WTC11 (cell line): ENCODE results near the gene HMMR. TPM values are rescaled to one million over a fixed set of nuclear protein-coding genes. Genes with fewer than 3 reads are reported as not detected.

Source experiments
- ATAC-seq: fragments of 200-7000 bp; cut with Tn5 transposase; 2 replicates; pipeline ENCODE4 v1.10.0; 2021; ENCODE audit warnings: mild to moderate bottlenecking, moderate library complexity
- CTCF ChIA-PET: fragments of 300-600 bp; sonication (Branson Sonifier 250); formaldehyde crosslinking; loops from one replicate; lab custom pipeline; 2021; ENCODE audit warnings: antibody characterized with exemption; lab: Charles Lee
- POLR2A ChIA-PET: fragments of 350-600 bp; sonication (Branson Sonifier 250); formaldehyde crosslinking; loops from one replicate; lab custom pipeline; 2021; ENCODE audit warnings: antibody characterized with exemption; lab: Charles Lee
- DNase-seq: peaks from one replicate; pipeline ENCODE4 v3.0.0; 2021; ENCODE audit warnings: low spot score
- H3K27ac Mint-ChIP-seq: 2 replicates; pipeline ENCODE4 v1.8.0; 2021; ENCODE audit warnings: mixed read lengths
- H3K27me3 Mint-ChIP-seq: 2 replicates; pipeline ENCODE4 v1.8.0; 2021; ENCODE audit warnings: low read depth, mild to moderate bottlenecking, moderate library complexity, mixed read lengths
- H3K36me3 Mint-ChIP-seq: 2 replicates; pipeline ENCODE4 v1.8.0; 2021; ENCODE audit warnings: mixed read lengths
- H3K4me1 Mint-ChIP-seq: 2 replicates; pipeline ENCODE4 v1.8.0; 2022; ENCODE audit warnings: mixed read lengths
- H3K4me3 Mint-ChIP-seq: 2 replicates; pipeline ENCODE4 v1.8.0; 2021; ENCODE audit warnings: mild to moderate bottlenecking, moderate library complexity, mixed read lengths
- H3K9me3 Mint-ChIP-seq: 2 replicates; pipeline ENCODE4 v1.8.0; 2021; ENCODE audit warnings: mixed read lengths
- EMX1 ChIP-seq: fragments of 250-450 bp; sonication (Bioruptor Pico); IDR thresholded peaks from 2 replicates; pipeline ENCODE4 v1.8.0; 2021; ENCODE audit warnings: mild to moderate bottlenecking
- ESRRA ChIP-seq: sonication (generic); formaldehyde crosslinking; IDR thresholded peaks from 2 replicates; pipeline ENCODE4 v1.8.1; 2022; ENCODE audit warnings: mild to moderate bottlenecking, missing genetic modification reagents, borderline replicate concordance
- FOXP1 ChIP-seq: sonication (generic); formaldehyde crosslinking; IDR thresholded peaks from 2 replicates; pipeline ENCODE4 v1.8.0; 2022; ENCODE audit warnings: missing genetic modification reagents, mild to moderate bottlenecking, moderate library complexity, borderline replicate concordance
- GRHL2 ChIP-seq: fragments of 250-450 bp; sonication (Bioruptor Pico); IDR thresholded peaks from 2 replicates; pipeline ENCODE4 v1.8.0; 2022; ENCODE audit warnings: mild to moderate bottlenecking, moderate library complexity; ENCODE audit not compliant: insufficient replicate concordance, severe bottlenecking
- GTF2I ChIP-seq: fragments of 250-450 bp; sonication (Bioruptor Pico); conservative IDR thresholded peaks from 2 replicates; pipeline ENCODE4 v1.4.0; 2021; ENCODE audit warnings: mild to moderate bottlenecking
- HMGA2 ChIP-seq: fragments of 250-450 bp; sonication (Bioruptor Pico); IDR thresholded peaks from 2 replicates; pipeline ENCODE4 v1.4.0; 2021; ENCODE audit warnings: mild to moderate bottlenecking, moderate library complexity
- JUN ChIP-seq: sonication (generic); formaldehyde crosslinking; IDR thresholded peaks from 2 replicates; pipeline ENCODE4 v1.8.0; 2023; ENCODE audit warnings: mild to moderate bottlenecking, missing genetic modification reagents
- NFATC4 ChIP-seq: fragments of 250-450 bp; sonication (Bioruptor Pico); IDR thresholded peaks from 2 replicates; pipeline ENCODE4 v1.9.0; 2021; ENCODE audit warnings: mild to moderate bottlenecking
- NFE2L1 ChIP-seq: sonication (generic); formaldehyde crosslinking; IDR thresholded peaks from 2 replicates; pipeline ENCODE4 v1.8.1; 2023; ENCODE audit warnings: missing genetic modification reagents
- OVOL2 ChIP-seq: fragments of 250-450 bp; sonication (Bioruptor Pico); IDR thresholded peaks from 2 replicates; pipeline ENCODE4 v1.9.0; 2021; ENCODE audit warnings: mild to moderate bottlenecking, borderline replicate concordance
- PRRX2 ChIP-seq: fragments of 250-450 bp; sonication (Bioruptor Pico); IDR thresholded peaks from 2 replicates; pipeline ENCODE4 v1.8.0; 2021; ENCODE audit warnings: mild to moderate bottlenecking
- SMAD3 ChIP-seq: sonication (generic); formaldehyde crosslinking; IDR thresholded peaks from 2 replicates; pipeline ENCODE4 v1.8.0; 2022; ENCODE audit warnings: missing genetic modification reagents, mild to moderate bottlenecking, borderline replicate concordance
- ZNF416 ChIP-seq: fragments of 250-450 bp; sonication (Bioruptor Pico); IDR thresholded peaks from 2 replicates; pipeline ENCODE4 v1.9.0; 2021; ENCODE audit warnings: mild to moderate bottlenecking, inconsistent platforms
- ZNF423 ChIP-seq: fragments of 250-450 bp; sonication (Bioruptor Pico); IDR thresholded peaks from 2 replicates; pipeline ENCODE4 v2.1.2; 2022; ENCODE audit warnings: mild to moderate bottlenecking, moderate library complexity
- ZNF671 ChIP-seq: fragments of 250-450 bp; sonication (Bioruptor Pico); IDR thresholded peaks from 2 replicates; pipeline ENCODE4 v1.8.0; 2021; ENCODE audit warnings: mild to moderate bottlenecking
- total RNA-seq: library from RNA; stranded (reverse); gene quantifications from 3 replicates; pipeline ENCODE4 v1.2.3, GENCODE V29; 2021
- TF ChIP-seq, protein P1 (sequence below): fragments of 250-450 bp; sonication (Bioruptor Pico); IDR thresholded peaks from 2 replicates; pipeline ENCODE4 v1.9.0; 2021; ENCODE audit warnings: mild to moderate bottlenecking
- TF ChIP-seq, protein P2 (sequence below): sonication (generic); formaldehyde crosslinking; IDR thresholded peaks from 2 replicates; pipeline ENCODE4 v1.8.1; 2023; ENCODE audit warnings: mild to moderate bottlenecking, missing genetic modification reagents
- TF ChIP-seq, protein P3 (sequence below): sonication (generic); formaldehyde crosslinking; IDR thresholded peaks from 2 replicates; pipeline ENCODE4 v1.8.1; 2023; ENCODE audit warnings: mild to moderate bottlenecking, missing genetic modification reagents
- TF ChIP-seq, protein P4 (sequence below): sonication (generic); formaldehyde crosslinking; IDR thresholded peaks from 2 replicates; pipeline ENCODE4 v1.8.1; 2022; ENCODE audit warnings: mild to moderate bottlenecking, missing genetic modification reagents, moderate library complexity, borderline replicate concordance
- TF ChIP-seq, protein P5 (sequence below): fragments of 200-600 bp; IDR thresholded peaks from 2 replicates; pipeline ENCODE4 v1.8.0; 2022; ENCODE audit warnings: antibody characterized with exemption
- TF ChIP-seq, protein P6 (sequence below): sonication (generic); formaldehyde crosslinking; IDR thresholded peaks from 2 replicates; pipeline ENCODE4 v1.8.1; 2023; ENCODE audit warnings: mild to moderate bottlenecking, missing genetic modification reagents, moderate library complexity
- TF ChIP-seq, protein P7 (sequence below): fragments of 250-450 bp; sonication (Bioruptor Pico); IDR thresholded peaks from 2 replicates; pipeline ENCODE4 v1.9.0; 2021; ENCODE audit warnings: moderate library complexity, mild to moderate bottlenecking, inconsistent platforms, borderline replicate concordance

HMMR gene
- total RNA-seq, 1 experiment from 2014 or later: 78.5 TPM

DNA sequence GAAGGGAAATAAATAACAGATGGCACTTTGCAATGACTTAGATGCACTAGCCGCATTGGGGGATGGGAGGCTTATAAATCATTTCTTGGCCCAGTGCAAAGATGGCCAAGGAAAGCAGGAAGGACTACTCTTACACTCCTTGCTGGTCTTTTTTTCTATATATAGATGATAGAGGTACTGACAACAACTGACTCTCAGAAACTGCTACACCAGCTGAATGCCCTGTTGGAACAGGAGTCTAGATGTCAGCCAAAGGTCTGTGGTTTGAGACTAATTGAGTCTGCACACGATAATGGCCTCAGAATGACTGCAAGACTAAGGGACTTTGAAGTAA is 21.4 kb upstream of the HMMR start:
- ATAC-seq (no peak), DNase-seq (no peak)
- Mint-ChIP-seq H3K27me3 (no peaks in the 10 kb centered on the region), H3K27ac (peak overlapping the region; percentile 13; the same call in 1 of the 2 replicates), H3K4me1 (peaks cover 37% of the 10 kb centered on the region), H3K36me3 (peaks cover 58% of the 10 kb centered on the region), H3K9me3 (no peaks in the 10 kb centered on the region), H3K4me3 (peak overlapping the region; percentile 95)
- ChIA-PET POLR2A (interaction anchor here (3.5 kb wide), 1 partner anchor 21 kb away, joined by 61 read pairs; the partner anchor contains the start of genes HMMR and NUDCD2), CTCF (interaction anchor here (0.7 kb wide), 1 partner anchor 1190 kb away, joined by 3 read pairs; no protein-coding TSS in a partner anchor)
- no peak for TF ChIP-seq OVOL2 (CRISPR knock-in tag)
- TF ChIP-seq, protein P1, sequence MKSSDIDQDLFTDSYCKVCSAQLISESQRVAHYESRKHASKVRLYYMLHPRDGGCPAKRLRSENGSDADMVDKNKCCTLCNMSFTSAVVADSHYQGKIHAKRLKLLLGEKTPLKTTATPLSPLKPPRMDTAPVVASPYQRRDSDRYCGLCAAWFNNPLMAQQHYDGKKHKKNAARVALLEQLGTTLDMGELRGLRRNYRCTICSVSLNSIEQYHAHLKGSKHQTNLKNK (CRISPR knock-in tag): no peak

DNA sequence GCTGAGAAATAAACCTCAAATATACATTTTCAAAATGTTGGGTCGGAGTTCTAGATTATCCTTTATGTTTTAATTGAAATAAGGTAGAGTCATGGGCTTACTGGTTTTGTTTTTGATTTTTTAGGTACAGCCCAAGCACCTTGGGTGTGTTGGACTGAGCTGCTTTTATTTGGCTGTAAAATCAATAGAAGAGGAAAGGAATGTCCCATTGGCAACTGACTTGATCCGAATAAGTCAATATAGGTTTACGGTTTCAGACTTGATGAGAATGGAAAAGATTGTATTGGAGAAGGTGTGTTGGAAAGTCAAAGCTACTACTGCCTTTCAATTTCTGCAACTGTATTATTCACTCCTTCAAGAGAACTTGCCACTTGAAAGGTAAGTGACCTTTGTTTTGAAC is 19.5 kb upstream of the HMMR start:
- H3K27ac Mint-ChIP-seq: peak overlapping the region; percentile 65; the same call in 1 of the 2 replicates
- no peaks in the 10 kb centered on the region for H3K27me3 Mint-ChIP-seq
- no peaks in the 10 kb centered on the region for H3K9me3 Mint-ChIP-seq
- no peak for DNase-seq
- POLR2A ChIA-PET: no interaction called here
- ATAC-seq: no peak
- peaks cover 73% of the 10 kb centered on the region for H3K36me3 Mint-ChIP-seq
- CTCF ChIA-PET: no interaction called here
- H3K4me3 Mint-ChIP-seq: peak overlapping the region; percentile 22; the same call in 1 of the 2 replicates
- no peak for TF ChIP-seq NFE2L1 (CRISPR knock-in tag)
- TF ChIP-seq EMX1 (CRISPR knock-in tag): no peak
- TF ChIP-seq, protein P2, sequence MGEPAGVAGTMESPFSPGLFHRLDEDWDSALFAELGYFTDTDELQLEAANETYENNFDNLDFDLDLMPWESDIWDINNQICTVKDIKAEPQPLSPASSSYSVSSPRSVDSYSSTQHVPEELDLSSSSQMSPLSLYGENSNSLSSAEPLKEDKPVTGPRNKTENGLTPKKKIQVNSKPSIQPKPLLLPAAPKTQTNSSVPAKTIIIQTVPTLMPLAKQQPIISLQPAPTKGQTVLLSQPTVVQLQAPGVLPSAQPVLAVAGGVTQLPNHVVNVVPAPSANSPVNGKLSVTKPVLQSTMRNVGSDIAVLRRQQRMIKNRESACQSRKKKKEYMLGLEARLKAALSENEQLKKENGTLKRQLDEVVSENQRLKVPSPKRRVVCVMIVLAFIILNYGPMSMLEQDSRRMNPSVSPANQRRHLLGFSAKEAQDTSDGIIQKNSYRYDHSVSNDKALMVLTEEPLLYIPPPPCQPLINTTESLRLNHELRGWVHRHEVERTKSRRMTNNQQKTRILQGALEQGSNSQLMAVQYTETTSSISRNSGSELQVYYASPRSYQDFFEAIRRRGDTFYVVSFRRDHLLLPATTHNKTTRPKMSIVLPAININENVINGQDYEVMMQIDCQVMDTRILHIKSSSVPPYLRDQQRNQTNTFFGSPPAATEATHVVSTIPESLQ (CRISPR knock-in tag): no peak
- TF ChIP-seq ZNF416 (CRISPR knock-in tag): no peak
- TF ChIP-seq, protein P3, sequence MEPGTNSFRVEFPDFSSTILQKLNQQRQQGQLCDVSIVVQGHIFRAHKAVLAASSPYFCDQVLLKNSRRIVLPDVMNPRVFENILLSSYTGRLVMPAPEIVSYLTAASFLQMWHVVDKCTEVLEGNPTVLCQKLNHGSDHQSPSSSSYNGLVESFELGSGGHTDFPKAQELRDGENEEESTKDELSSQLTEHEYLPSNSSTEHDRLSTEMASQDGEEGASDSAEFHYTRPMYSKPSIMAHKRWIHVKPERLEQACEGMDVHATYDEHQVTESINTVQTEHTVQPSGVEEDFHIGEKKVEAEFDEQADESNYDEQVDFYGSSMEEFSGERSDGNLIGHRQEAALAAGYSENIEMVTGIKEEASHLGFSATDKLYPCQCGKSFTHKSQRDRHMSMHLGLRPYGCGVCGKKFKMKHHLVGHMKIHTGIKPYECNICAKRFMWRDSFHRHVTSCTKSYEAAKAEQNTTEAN (CRISPR knock-in tag): no peak
- TF ChIP-seq GRHL2 (CRISPR knock-in tag): no peak
- peaks cover 33% of the 10 kb centered on the region for H3K4me1 Mint-ChIP-seq

DNA sequence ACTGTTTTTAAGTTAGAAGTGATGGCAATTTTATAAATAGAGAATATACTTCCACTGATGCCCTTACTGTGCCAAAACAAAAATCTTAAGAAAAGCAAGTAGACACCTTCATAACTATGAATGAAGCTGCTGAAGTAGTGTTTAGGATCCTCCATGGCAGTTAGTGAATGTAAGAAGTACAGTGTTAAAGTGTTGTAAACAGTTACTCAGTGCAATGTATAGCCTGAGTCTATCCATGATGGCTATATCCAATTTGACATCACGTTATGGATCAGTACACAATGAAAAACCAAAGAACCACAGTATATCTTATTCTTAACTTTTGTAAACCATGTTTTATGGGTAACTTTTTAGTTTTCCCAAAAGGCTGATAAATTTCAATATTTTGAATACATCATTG is 15.9 kb upstream of the HMMR start:
- TF ChIP-seq HMGA2 (CRISPR knock-in tag) (no peak), ESRRA (CRISPR knock-in tag) (no peak), JUN (CRISPR knock-in tag) (no peak), NFATC4 (CRISPR knock-in tag) (no peak), GTF2I (CRISPR knock-in tag) (no peak), ZNF671 (no peak), SMAD3 (CRISPR knock-in tag) (no peak), ZNF423 (no peak), FOXP1 (CRISPR knock-in tag) (no peak), PRRX2 (no peak)
- TF ChIP-seq, protein P4, sequence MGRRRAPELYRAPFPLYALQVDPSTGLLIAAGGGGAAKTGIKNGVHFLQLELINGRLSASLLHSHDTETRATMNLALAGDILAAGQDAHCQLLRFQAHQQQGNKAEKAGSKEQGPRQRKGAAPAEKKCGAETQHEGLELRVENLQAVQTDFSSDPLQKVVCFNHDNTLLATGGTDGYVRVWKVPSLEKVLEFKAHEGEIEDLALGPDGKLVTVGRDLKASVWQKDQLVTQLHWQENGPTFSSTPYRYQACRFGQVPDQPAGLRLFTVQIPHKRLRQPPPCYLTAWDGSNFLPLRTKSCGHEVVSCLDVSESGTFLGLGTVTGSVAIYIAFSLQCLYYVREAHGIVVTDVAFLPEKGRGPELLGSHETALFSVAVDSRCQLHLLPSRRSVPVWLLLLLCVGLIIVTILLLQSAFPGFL: no peak
- TF ChIP-seq, protein P5, sequence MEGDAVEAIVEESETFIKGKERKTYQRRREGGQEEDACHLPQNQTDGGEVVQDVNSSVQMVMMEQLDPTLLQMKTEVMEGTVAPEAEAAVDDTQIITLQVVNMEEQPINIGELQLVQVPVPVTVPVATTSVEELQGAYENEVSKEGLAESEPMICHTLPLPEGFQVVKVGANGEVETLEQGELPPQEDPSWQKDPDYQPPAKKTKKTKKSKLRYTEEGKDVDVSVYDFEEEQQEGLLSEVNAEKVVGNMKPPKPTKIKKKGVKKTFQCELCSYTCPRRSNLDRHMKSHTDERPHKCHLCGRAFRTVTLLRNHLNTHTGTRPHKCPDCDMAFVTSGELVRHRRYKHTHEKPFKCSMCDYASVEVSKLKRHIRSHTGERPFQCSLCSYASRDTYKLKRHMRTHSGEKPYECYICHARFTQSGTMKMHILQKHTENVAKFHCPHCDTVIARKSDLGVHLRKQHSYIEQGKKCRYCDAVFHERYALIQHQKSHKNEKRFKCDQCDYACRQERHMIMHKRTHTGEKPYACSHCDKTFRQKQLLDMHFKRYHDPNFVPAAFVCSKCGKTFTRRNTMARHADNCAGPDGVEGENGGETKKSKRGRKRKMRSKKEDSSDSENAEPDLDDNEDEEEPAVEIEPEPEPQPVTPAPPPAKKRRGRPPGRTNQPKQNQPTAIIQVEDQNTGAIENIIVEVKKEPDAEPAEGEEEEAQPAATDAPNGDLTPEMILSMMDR: no peak
- TF ChIP-seq, protein P6, sequence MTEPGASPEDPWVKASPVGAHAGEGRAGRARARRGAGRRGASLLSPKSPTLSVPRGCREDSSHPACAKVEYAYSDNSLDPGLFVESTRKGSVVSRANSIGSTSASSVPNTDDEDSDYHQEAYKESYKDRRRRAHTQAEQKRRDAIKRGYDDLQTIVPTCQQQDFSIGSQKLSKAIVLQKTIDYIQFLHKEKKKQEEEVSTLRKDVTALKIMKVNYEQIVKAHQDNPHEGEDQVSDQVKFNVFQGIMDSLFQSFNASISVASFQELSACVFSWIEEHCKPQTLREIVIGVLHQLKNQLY (CRISPR knock-in tag): no peak
- TF ChIP-seq, protein P7, sequence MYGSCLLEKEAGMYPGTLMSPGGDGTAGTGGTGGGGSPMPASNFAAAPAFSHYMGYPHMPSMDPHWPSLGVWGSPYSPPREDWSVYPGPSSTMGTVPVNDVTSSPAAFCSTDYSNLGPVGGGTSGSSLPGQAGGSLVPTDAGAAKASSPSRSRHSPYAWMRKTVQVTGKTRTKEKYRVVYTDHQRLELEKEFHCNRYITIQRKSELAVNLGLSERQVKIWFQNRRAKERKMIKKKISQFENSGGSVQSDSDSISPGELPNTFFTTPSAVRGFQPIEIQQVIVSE: no peak
- no peak overlapping the region for H3K27ac Mint-ChIP-seq
- DNase-seq (no peak), ATAC-seq (no peak)
- POLR2A ChIA-PET: no interaction called here
- peaks cover 89% of the 10 kb centered on the region for H3K36me3 Mint-ChIP-seq
- H3K9me3 Mint-ChIP-seq: peaks cover 9% of the 10 kb centered on the region
- H3K4me1 Mint-ChIP-seq: peaks cover 15% of the 10 kb centered on the region
- H3K27me3 Mint-ChIP-seq: no peaks in the 10 kb centered on the region
- no peak overlapping the region for H3K4me3 Mint-ChIP-seq
- CTCF ChIA-PET: no interaction called here
